HL-60 (cell line): ENCODE data around the gene SPDYE3.

Source experiments
- CTCF ChIP-seq: IDR thresholded peaks from one replicate; pipeline ENCODE4 v1.5.1; 2011; ENCODE audit warnings: low read length, control low read depth, inconsistent platforms; ENCODE audit not compliant: insufficient read depth
- GABPA ChIP-seq: IDR thresholded peaks from 2 replicates; pipeline ENCODE4 v1.6.1; 2012; ENCODE audit warnings: low read depth
- POLR2AphosphoS5 ChIP-seq: IDR thresholded peaks from 2 replicates; pipeline ENCODE4 v1.6.1; 2012; ENCODE audit warnings: low read depth
- REST ChIP-seq: IDR thresholded peaks from 2 replicates; pipeline ENCODE4 v1.6.1; 2012; ENCODE audit warnings: low read depth; ENCODE audit not compliant: insufficient replicate concordance
- SPI1 ChIP-seq: IDR thresholded peaks from 2 replicates; pipeline ENCODE4 v1.6.1; 2012; ENCODE audit warnings: low read depth, mild to moderate bottlenecking, borderline replicate concordance

GRCh38 chr7:100367251-100367620 is 59.7 kb downstream of the SPDYE3 start:
- no peak for TF ChIP-seq CTCF
- no peak for TF ChIP-seq POLR2AphosphoS5
- TF ChIP-seq GABPA, result no peak
- no peak for TF ChIP-seq REST
- TF ChIP-seq SPI1, result no peak
